GM13977 (cell line): Measurements from ENCODE around the gene MYO10.

ENCODE experiments used
- DNase-seq: peaks from one replicate; pipeline ENCODE4 v3.0.0; 2012; ENCODE audit warnings: low spot score
- CTCF ChIP-seq: IDR thresholded peaks from 2 replicates; pipeline ENCODE4 v1.5.1; 2012; ENCODE audit warnings: mild to moderate bottlenecking, control low read depth; ENCODE audit not compliant: insufficient read depth; ENCODE audit errors: extremely low read depth, missing control alignments
- in situ Hi-C: fragments of 300-500 bp; cut with MboI; formaldehyde crosslinking; loops from one replicate; pipeline ENCODE4 v1.12.0; 2022; ENCODE audit warnings: low sequenced_read_pairs, low pct_unique_long_range_greater_than_20kb, mixed read lengths, inconsistent platforms; ENCODE audit not compliant: unreplicated experiment

The MYO10 gene

GRCh38 chr5:16913187-16914107, 22.6 kb downstream of the MYO10 start:
- DNase-seq = no peak
- in situ Hi-C loops = no loop called here
- no peak for TF ChIP-seq CTCF

- DNase-seq = no peak
- in situ Hi-C loops = no loop called here
- TF ChIP-seq CTCF = no peak
These were observed 24.0 kb downstream of the MYO10 start for GRCh38 chr5:16912080-16912479.

- in situ Hi-C loops = no loop called here
- DNase-seq = no peak
These were observed 26.6 kb downstream of the MYO10 start for GRCh38 chr5:16909464-16909863.

GRCh38 chr5:16907270-16907669, 28.8 kb downstream of the MYO10 start:
- TF ChIP-seq CTCF = no peak
- DNase-seq = no peak
- in situ Hi-C loops = no loop called here

More at GRCh38 chr5:16909464-16909863, 26.6 kb downstream of the MYO10 start:
- no peak for TF ChIP-seq CTCF

- no peak for DNase-seq
- in situ Hi-C loops = no loop called here
- no peak for TF ChIP-seq CTCF
These were observed 29.8 kb downstream of the MYO10 start for GRCh38 chr5:16906255-16906654.

- no peak for TF ChIP-seq CTCF
- DNase-seq = no peak
- in situ Hi-C loops = no loop called here
These were observed 32.4 kb downstream of the MYO10 start for GRCh38 chr5:16903480-16904300.
